Natural killer cell (primary cell): Measurements from ENCODE around the gene CBFA2T3. TPM values are rescaled to one million over a fixed set of nuclear protein-coding genes. Genes with fewer than 3 reads are reported as not detected.

Source experiments
- ATAC-seq, 3 donors: fragments of 150-1000 bp in 2 of 3; fragments of 200-7000 bp in 1 of 3; cut with Tn5 transposase; 1 replicate in 1 of 3; 2 replicates in 2 of 3; pipeline ENCODE4 v1.10.0; 2021; ENCODE audit warnings: mild to moderate bottlenecking in 2 of 3, moderate library complexity in 2 of 3
- DNase-seq, 2 donors: peaks; one replicate each; pipeline versions ENCODE4 v3.0.0 to v3.0.0-alpha.2; 2013 to 2021; ENCODE audit warnings: mixed read lengths in 1 of 2
- H3K27ac ChIP-seq: one replicate; pipeline ENCODE4 v1.5.1; 2013; ENCODE audit warnings: mild to moderate bottlenecking, low read length
- H3K27me3 ChIP-seq: one replicate; pipeline ENCODE4 v1.6.1; 2013; ENCODE audit warnings: low read length; ENCODE audit not compliant: control insufficient read depth, insufficient read depth
- H3K36me3 ChIP-seq: one replicate; pipeline ENCODE4 v1.6.1; 2013; ENCODE audit warnings: low read length; ENCODE audit not compliant: control insufficient read depth, insufficient read depth
- H3K4me1 ChIP-seq: one replicate; pipeline ENCODE4 v1.6.1; 2013; ENCODE audit warnings: low read length; ENCODE audit not compliant: control insufficient read depth, insufficient read depth
- H3K4me3 ChIP-seq: one replicate; pipeline ENCODE4 v1.5.1; 2013; ENCODE audit warnings: low read length
- H3K9me3 ChIP-seq: one replicate; pipeline ENCODE4 v1.6.1; 2013; ENCODE audit warnings: low read length; ENCODE audit not compliant: control insufficient read depth, insufficient read depth
- H3K27ac Mint-ChIP-seq, 2 donors: one replicate each; pipeline ENCODE4 v1.8.0; 2022; ENCODE audit warnings: mild to moderate bottlenecking in 2 of 2, mixed read lengths in 2 of 2, moderate library complexity in 1 of 2
- H3K27me3 Mint-ChIP-seq, 2 donors: one replicate each; pipeline ENCODE4 v1.8.0; 2022; ENCODE audit warnings: low read depth in 2 of 2, mixed read lengths in 2 of 2
- H3K36me3 Mint-ChIP-seq: one replicate; pipeline ENCODE4 v1.8.0; 2022; ENCODE audit warnings: mixed read lengths
- H3K4me1 Mint-ChIP-seq, 2 donors: one replicate each; pipeline ENCODE4 v1.8.0; 2022; ENCODE audit warnings: mixed read lengths in 2 of 2
- H3K4me3 Mint-ChIP-seq: one replicate; pipeline ENCODE4 v1.8.0; 2022; ENCODE audit warnings: mild to moderate bottlenecking, moderate library complexity, mixed read lengths
- H3K9me3 Mint-ChIP-seq, 2 donors: one replicate each; pipeline ENCODE4 v1.8.0; 2022; ENCODE audit warnings: mixed read lengths in 2 of 2
- CTCF ChIP-seq: fragments of 200-600 bp; IDR thresholded peaks from one replicate; pipeline ENCODE4 v1.8.0; 2022; ENCODE audit warnings: antibody characterized with exemption
- WGBS: methylation state at CpG from one replicate; pipeline ENCODE4 v1.1.7; 2013; ENCODE audit warnings: missing lambda C conversion rate; ENCODE audit not compliant: insufficient coverage; 5-methylcytosine and 5-hydroxymethylcytosine counted together
- intact Hi-C: fragments of 100-400 bp; cut with micrococcal nuclease; formaldehyde crosslinking; loops from one replicate; pipeline ENCODE4 v1.14.2; 2022
- total RNA-seq, 4 donors: library from RNA; stranded (reverse); fragments of 120-200 nt in 1 of 4; gene quantifications; one replicate each; pipeline versions ENCODE4 v1.2.3 to v1.2.4, GENCODE V29; 2013 to 2022

CBFA2T3 gene
- total RNA-seq, 3 donors from 2014 or later (not counting 1 experiment from before 2014, with no cell fraction given): 2.5 to 7.8 (median 4.2) TPM

GRCh38 chr16:88968589-88969280, 8.3 kb downstream of the CBFA2T3 start:
- H3K4me3 ChIP-seq: no peak overlapping the region
- DNase-seq (no peak), ATAC-seq (no peak)
- H3K9me3 ChIP-seq: no peaks in the 10 kb centered on the region
- intact Hi-C loops: no loop called here
- Mint-ChIP-seq H3K27ac (no peak overlapping the region), H3K27me3 (peaks cover 0 to 7% of the 10 kb centered on the region in 2 donors), H3K4me1 (peaks cover 6 to 10% of the 10 kb centered on the region in 2 donors), H3K9me3 (no peaks in the 10 kb centered on the region), H3K36me3 (no peaks in the 10 kb centered on the region), H3K4me3 (no peak overlapping the region)
- no peaks in the 10 kb centered on the region for H3K27me3 ChIP-seq
- H3K27ac ChIP-seq: peak overlapping the region; percentile 41
- no peaks in the 10 kb centered on the region for H3K36me3 ChIP-seq
- TF ChIP-seq CTCF: no peak
- peaks cover 74% of the 10 kb centered on the region for H3K4me1 ChIP-seq
- 70% methylated on average over 31 of the region's 31 CpGs for WGBS

DNA sequence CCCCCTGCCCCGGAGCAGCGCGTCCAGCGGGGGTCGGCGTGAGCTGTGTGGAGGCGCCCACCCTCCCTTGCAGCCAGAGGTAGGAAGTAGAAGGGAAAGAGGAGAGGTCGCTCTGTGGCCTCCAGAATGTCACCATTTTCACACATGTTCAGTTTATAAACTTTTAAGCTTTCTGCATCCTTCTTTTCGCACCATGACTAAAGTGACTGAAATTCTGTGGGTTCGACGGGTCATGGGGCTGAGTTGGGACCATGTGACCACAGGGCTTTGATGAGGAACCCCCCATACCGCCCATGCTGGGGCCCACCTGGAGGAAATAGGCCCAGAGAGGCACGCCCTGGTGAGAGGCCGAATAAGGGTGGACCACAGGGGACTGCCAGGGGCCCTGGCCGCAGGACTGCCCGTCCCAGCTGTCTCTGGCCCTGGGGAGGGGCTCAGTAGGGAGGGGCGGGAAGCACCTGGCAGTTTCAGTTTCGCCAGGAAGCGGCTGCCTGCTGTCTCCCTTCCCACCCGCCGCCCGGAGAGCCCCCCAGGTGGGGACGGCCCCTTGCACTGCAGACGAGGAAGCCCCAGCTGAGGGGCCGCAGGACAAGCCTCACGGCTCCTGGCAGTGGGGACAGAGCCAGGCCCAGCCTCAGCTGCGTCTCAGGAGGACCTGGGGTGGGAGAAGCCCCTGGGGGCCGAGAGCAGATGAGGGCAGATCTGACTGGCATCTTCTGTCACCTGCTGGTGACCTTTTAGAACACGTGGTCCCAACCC, 9.0 kb downstream of the CBFA2T3 start:
- intact Hi-C loops: no loop called here
- Histone ChIP-seq H3K27me3 (no peaks in the 10 kb centered on the region), H3K4me3 (no peak overlapping the region), H3K9me3 (no peaks in the 10 kb centered on the region), H3K36me3 (no peaks in the 10 kb centered on the region), H3K4me1 (peaks cover 73% of the 10 kb centered on the region), H3K27ac (peak overlapping the region; percentile 41)
- Mint-ChIP-seq H3K27me3 (peaks cover 0 to 7% of the 10 kb centered on the region in 2 donors), H3K4me1 (peaks cover 6 to 10% of the 10 kb centered on the region in 2 donors), H3K9me3 (no peaks in the 10 kb centered on the region), H3K4me3 (peak overlapping the region; percentile 55), H3K27ac (peak overlapping the region in 1 of 2 donors; percentile 38), H3K36me3 (no peaks in the 10 kb centered on the region)
- WGBS: 11% methylated on average over 28 of the region's 29 CpGs
- TF ChIP-seq CTCF: no peak
- peak; percentile 50 to 62 (median 61) for ATAC-seq
- DNase-seq: peak in 1 of 2 donors; percentile 33

DNA sequence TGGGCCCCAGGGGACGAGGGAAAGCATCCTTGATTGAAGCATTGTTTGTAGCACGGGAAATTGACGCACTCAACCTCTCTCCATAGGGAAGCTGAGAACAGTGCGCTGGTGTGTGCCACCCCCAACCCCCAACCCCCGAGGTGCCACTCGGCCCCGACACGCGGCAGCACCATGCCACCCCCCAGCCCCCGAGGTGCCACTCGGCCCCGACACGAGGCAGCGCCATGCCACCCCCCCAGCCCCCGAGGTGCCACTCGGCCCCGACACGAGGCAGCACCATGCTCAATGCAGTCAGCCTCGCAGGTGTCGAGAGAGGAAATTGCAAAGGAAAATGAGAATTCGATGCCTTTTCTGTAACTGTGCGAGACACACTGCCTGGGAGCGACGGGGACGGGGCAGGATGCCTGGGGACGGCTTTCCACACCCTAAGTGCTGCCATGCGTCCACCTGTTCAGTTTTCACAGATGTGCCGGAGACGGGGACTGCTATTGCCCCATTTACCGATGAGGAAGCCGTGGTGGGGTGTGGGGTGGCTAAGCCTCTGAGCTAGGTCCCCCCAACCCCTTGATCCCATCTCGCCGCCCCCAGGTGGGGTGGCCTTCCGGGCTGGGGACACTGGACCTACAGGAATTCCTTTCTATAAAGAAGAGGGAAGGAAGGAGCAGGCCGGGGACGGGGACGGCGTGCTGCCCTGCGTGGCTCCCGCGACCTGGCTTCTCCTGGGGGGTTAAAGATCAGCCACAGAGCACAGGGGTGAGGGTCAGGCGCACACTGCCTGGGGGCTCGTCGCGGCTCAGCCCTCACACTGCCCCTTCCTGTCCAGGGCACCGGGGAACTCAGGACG, 9.8 kb downstream of the CBFA2T3 start:
- intact Hi-C loops: no loop called here
- Histone ChIP-seq H3K9me3 (no peaks in the 10 kb centered on the region), H3K4me3 (no peak overlapping the region), H3K27me3 (no peaks in the 10 kb centered on the region), H3K36me3 (no peaks in the 10 kb centered on the region), H3K4me1 (peaks cover 73% of the 10 kb centered on the region), H3K27ac (peak overlapping the region; percentile 41)
- ATAC-seq (no peak), DNase-seq (no peak)
- peaks cover 0 to 4% of the 10 kb centered on the region in 2 donors for H3K27me3 Mint-ChIP-seq
- H3K4me1 Mint-ChIP-seq: peaks cover 6 to 7% of the 10 kb centered on the region in 2 donors
- H3K4me3 Mint-ChIP-seq: peak overlapping the region; percentile 55
- TF ChIP-seq CTCF: no peak
- 47% methylated on average over 44 of the region's 47 CpGs for WGBS
- no peaks in the 10 kb centered on the region for H3K36me3 Mint-ChIP-seq
- peak overlapping the region in 1 of 2 donors; percentile 38 for H3K27ac Mint-ChIP-seq
- no peaks in the 10 kb centered on the region for H3K9me3 Mint-ChIP-seq
